ENCODE data around the gene RALA.
A peak's percentile ranks its signal among the peaks of the same experiment; 100 is the strongest.

The RALA gene

DNA sequence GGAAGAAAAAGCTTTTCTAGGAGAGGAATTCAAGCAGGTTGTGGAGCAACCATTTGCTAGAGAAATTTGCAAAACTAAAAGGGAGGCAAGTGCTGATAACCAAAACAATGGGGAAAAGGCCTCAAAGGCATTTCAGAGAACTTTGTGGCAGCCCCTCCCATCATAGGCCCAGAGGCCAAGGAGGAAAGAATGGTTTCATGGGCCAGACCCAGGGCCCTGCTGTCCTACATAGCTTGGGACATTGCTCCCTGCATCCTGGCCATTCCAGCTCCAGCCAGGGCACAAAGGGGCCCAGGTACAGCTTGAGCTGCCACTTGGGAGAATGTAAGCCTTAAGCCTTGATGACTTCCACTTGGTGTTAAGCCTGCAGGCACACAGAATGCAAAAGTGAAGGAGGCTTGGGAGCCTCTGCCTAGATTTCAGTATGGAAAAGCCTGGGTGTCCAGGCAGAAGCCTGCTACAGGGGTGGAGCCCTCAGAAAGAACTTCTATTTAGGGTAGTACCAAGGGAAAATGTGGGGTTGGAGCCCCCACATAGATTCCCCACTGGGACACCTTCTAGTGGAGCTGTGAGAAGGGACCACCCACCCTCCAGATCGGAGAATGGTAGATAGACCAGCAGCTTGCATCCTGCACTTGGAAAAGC is 91.2 kb downstream of the RALA start:
- no peak overlapping the region for H3K4me3 ChIP-seq (ENCODE audit: low read depth, low read length)
- no peak for DNase-seq (ENCODE audit: low read depth)
- no peak for TF ChIP-seq CTCF (IDR thresholded peaks at IDR 0.05; ENCODE audit: insufficient read depth, low read depth, low read length, missing control alignments)

GRCh38 chr7:39720586-39720985 is 97.2 kb downstream of the RALA start:
- H3K4me3 ChIP-seq (ENCODE audit: low read depth, low read length): no peak overlapping the region
- DNase-seq (ENCODE audit: low read depth): no peak

GRCh38 chr7:39721345-39721744 is 98.0 kb downstream of the RALA start:
- DNase-seq (ENCODE audit: low read depth): no peak
- no peak overlapping the region for H3K4me3 ChIP-seq (ENCODE audit: low read depth, low read length)
- no peak for TF ChIP-seq CTCF (IDR thresholded peaks at IDR 0.05; ENCODE audit: insufficient read depth, low read depth, low read length, missing control alignments)

More at GRCh38 chr7:39720586-39720985, 97.2 kb downstream of the RALA start:
- TF ChIP-seq CTCF (IDR thresholded peaks at IDR 0.05; ENCODE audit: insufficient read depth, low read depth, low read length, missing control alignments): no peak

- DNase-seq (ENCODE audit: low read depth): no peak
- no peak for TF ChIP-seq CTCF (IDR thresholded peaks at IDR 0.05; ENCODE audit: insufficient read depth, low read depth, low read length, missing control alignments)
- no peak overlapping the region for H3K4me3 ChIP-seq (ENCODE audit: low read depth, low read length)
Observed at GRCh38 chr7:39721919-39722597, 98.7 kb downstream of the RALA start.

GRCh38 chr7:39727231-39728012 is 104.0 kb downstream of the RALA start:
- no peak for DNase-seq (ENCODE audit: low read depth)
- no peak overlapping the region for H3K4me3 ChIP-seq (ENCODE audit: low read depth, low read length)
- TF ChIP-seq CTCF (IDR thresholded peaks at IDR 0.05; ENCODE audit: insufficient read depth, low read depth, low read length, missing control alignments): no peak

- peak overlapping the region; percentile 93 for H3K4me3 ChIP-seq (ENCODE audit: low read depth, low read length)
- no peak for TF ChIP-seq CTCF (IDR thresholded peaks at IDR 0.05; ENCODE audit: insufficient read depth, low read depth, low read length, missing control alignments)
- peak; percentile 99 for DNase-seq (ENCODE audit: low read depth)
Observed at GRCh38 chr7:39732837-39733804, 109.7 kb downstream of the RALA start.

Data from GM12865 (cell line).